SU-DHL-6 (cell line): Measurements from ENCODE around the gene MINDY3.

Source experiments
- H2AFZ ChIP-seq: fragments of 200-600 bp; sonication (generic); 2 replicates; pipeline ENCODE4 v1.6.1; 2014; ENCODE audit warnings: low read depth, mild to moderate bottlenecking, moderate library complexity, mixed read lengths, antibody characterized with exemption, low read length; ENCODE audit not compliant: severe bottlenecking
- H3F3A ChIP-seq: fragments of 200-600 bp; shearing (Covaris generic); 2 replicates; pipeline ENCODE4 v1.6.0; 2016; ENCODE audit warnings: antibody characterized with exemption, mild to moderate bottlenecking; ENCODE audit not compliant: insufficient read depth
- H3K27ac ChIP-seq: fragments of 200-600 bp; sonication (generic); 2 replicates; pipeline ENCODE4 v1.5.1; 2016; ENCODE audit warnings: low read depth, mild to moderate bottlenecking, low read length, moderate library complexity, mixed read lengths
- H3K27me3 ChIP-seq: fragments of 200-600 bp; sonication (generic), shearing (Covaris generic); 2 replicates; pipeline ENCODE4 v1.6.0; 2014; ENCODE audit warnings: mild to moderate bottlenecking, low read length
- H3K36me3 ChIP-seq: fragments of 200-600 bp; sonication (generic); 2 replicates; pipeline ENCODE4 v1.6.1; 2014; ENCODE audit warnings: mild to moderate bottlenecking, low read length, mixed read lengths
- H3K4me2 ChIP-seq: fragments of 300-600, 200-600 bp; shearing (Covaris generic), sonication (generic); 2 replicates; pipeline ENCODE4 v1.6.0; 2014; ENCODE audit warnings: low read length, low read depth, mild to moderate bottlenecking; ENCODE audit not compliant: poor library complexity, severe bottlenecking
- H3K4me3 ChIP-seq: fragments of 200-600 bp; sonication (generic); 2 replicates; pipeline ENCODE4 v1.5.1; 2014; ENCODE audit warnings: antibody characterized with exemption, low read length, mild to moderate bottlenecking, mixed read lengths; ENCODE audit not compliant: insufficient read depth, poor library complexity, severe bottlenecking
- H3K79me2 ChIP-seq: fragments of 200-600 bp; sonication (generic); 2 replicates; pipeline ENCODE4 v1.6.1; 2014; ENCODE audit warnings: mild to moderate bottlenecking, low read length, moderate library complexity; ENCODE audit not compliant: insufficient read depth
- H3K9ac ChIP-seq: fragments of 200-600 bp; sonication (generic); 2 replicates; pipeline ENCODE4 v1.7.0; 2014; ENCODE audit warnings: mild to moderate bottlenecking, low read length
- H3K9me2 ChIP-seq: fragments of 200-600 bp; sonication (generic); replicated peaks from 2 replicates; pipeline ENCODE4 v1.6.1; 2014; ENCODE audit warnings: low read length; ENCODE audit not compliant: insufficient read depth
- H3K9me3 ChIP-seq: fragments of 200-600 bp; sonication (generic); 2 replicates; pipeline ENCODE4 v1.6.1; 2014; ENCODE audit warnings: low read length, mixed read lengths; ENCODE audit not compliant: insufficient read depth
- H4K20me1 ChIP-seq: fragments of 200-600 bp; sonication (generic); 2 replicates; pipeline ENCODE4 v1.6.1; 2014; ENCODE audit warnings: low read depth, mild to moderate bottlenecking, antibody characterized with exemption, low read length, moderate library complexity, mixed read lengths
- EZH2phosphoT487 ChIP-seq: fragments of 200-600 bp; sonication (generic), shearing (Covaris generic); conservative IDR thresholded peaks from 2 replicates; pipeline ENCODE4 v1.6.1; 2018; ENCODE audit warnings: mild to moderate bottlenecking, antibody characterized with exemption, low read length, moderate library complexity, mixed read lengths
- TF ChIP-seq, protein P1 (sequence below): fragments of 200-600 bp; sonication (generic); IDR thresholded peaks from one replicate; pipeline ENCODE4 v1.5.1; 2017; ENCODE audit warnings: antibody characterized with exemption, mild to moderate bottlenecking, low read length, moderate library complexity; ENCODE audit not compliant: insufficient read depth, poor library complexity, severe bottlenecking

Gene MINDY3

DNA sequence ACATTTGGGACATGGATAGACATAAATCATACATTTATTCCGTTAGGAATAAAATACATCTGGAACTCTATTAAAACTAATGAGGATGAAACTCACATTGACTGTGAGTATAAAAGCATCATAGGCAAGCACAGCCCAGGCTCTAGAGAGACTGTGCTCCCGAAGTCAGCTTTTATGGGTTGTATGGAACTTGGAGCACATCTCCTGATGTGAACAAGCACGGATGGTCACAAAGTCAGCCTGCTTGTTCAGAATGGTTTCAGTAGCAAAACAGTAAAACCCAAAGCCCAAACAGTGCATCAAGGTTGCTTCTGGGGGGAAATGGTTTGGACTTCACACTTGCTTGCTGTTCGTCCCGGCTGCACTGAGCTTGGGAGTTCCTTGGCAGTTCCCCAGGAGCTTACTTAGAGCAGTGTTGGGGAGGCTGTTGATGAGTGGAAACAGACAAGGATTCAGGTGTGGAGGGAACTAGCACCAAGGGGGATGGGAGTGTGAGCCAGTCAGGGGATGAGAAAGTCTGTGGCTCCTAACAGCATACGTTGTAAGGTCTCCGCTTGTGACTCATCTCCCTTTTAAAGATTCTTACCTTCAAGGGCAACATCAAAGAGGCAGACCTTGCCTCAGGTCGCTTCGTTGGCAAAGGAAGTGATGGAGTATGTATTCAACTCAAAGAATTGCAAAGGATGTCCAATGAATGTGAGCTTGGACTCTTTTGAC is 120.9 kb downstream of the MINDY3 start:
- no peak for TF ChIP-seq EZH2phosphoT487
- TF ChIP-seq, protein P1, sequence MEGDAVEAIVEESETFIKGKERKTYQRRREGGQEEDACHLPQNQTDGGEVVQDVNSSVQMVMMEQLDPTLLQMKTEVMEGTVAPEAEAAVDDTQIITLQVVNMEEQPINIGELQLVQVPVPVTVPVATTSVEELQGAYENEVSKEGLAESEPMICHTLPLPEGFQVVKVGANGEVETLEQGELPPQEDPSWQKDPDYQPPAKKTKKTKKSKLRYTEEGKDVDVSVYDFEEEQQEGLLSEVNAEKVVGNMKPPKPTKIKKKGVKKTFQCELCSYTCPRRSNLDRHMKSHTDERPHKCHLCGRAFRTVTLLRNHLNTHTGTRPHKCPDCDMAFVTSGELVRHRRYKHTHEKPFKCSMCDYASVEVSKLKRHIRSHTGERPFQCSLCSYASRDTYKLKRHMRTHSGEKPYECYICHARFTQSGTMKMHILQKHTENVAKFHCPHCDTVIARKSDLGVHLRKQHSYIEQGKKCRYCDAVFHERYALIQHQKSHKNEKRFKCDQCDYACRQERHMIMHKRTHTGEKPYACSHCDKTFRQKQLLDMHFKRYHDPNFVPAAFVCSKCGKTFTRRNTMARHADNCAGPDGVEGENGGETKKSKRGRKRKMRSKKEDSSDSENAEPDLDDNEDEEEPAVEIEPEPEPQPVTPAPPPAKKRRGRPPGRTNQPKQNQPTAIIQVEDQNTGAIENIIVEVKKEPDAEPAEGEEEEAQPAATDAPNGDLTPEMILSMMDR: no peak
- no peak overlapping the region for H3K9ac ChIP-seq
- no peaks in the 10 kb centered on the region for H3K27me3 ChIP-seq
- H3K9me2 ChIP-seq: no peaks in the 10 kb centered on the region
- H3K9me3 ChIP-seq: no peaks in the 10 kb centered on the region
- H4K20me1 ChIP-seq: no peaks in the 10 kb centered on the region
- no peaks in the 10 kb centered on the region for H3K36me3 ChIP-seq
- H3K79me2 ChIP-seq: no peaks in the 10 kb centered on the region
- no peak overlapping the region for H3K27ac ChIP-seq
- no peak overlapping the region for H3K4me3 ChIP-seq
- no peak overlapping the region for H3K4me2 ChIP-seq
- H2AFZ ChIP-seq: no peak overlapping the region
- no peaks in the 10 kb centered on the region for H3F3A ChIP-seq

DNA sequence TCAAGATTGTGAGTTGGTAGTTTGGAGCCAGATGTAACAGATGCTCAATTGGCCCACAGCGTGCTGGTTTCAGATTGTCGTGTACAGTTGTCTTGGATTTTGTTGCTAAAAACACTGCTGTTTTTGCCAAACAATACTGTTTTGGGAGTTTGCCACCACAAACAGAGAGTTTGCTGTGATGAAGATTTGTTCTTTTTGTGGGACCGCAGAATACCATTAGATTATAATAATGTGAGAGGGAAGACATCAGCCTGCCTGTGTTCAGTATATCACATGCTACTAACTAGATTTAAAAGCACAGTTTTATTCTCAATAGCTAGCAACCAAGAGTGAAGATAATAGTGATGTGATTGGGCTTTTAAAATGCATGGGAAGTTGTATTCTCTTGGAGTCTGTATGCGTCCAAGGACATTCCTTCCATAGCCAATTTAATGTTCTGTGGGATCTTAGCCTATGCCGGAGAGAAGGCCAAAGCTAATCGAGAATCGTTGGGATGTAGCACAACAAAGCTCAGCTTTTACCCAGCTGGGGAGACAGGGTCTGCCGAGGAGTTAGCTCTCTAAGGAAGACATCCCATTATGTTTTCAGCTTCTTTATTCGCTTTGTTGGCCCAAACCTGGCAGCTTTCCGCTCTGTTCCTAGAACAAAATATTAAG is 121.9 kb downstream of the MINDY3 start:
- no peaks in the 10 kb centered on the region for H3K27me3 ChIP-seq
- no peak overlapping the region for H2AFZ ChIP-seq
- H3K9ac ChIP-seq: no peak overlapping the region
- H3K79me2 ChIP-seq: no peaks in the 10 kb centered on the region
- H3K27ac ChIP-seq: no peak overlapping the region
- H4K20me1 ChIP-seq: no peaks in the 10 kb centered on the region
- TF ChIP-seq, protein P1: no peak
- TF ChIP-seq EZH2phosphoT487: no peak
- no peaks in the 10 kb centered on the region for H3F3A ChIP-seq
- H3K4me3 ChIP-seq: no peak overlapping the region
- H3K9me2 ChIP-seq: no peaks in the 10 kb centered on the region
- H3K9me3 ChIP-seq: no peaks in the 10 kb centered on the region
- H3K4me2 ChIP-seq: no peak overlapping the region
- H3K36me3 ChIP-seq: no peaks in the 10 kb centered on the region

DNA sequence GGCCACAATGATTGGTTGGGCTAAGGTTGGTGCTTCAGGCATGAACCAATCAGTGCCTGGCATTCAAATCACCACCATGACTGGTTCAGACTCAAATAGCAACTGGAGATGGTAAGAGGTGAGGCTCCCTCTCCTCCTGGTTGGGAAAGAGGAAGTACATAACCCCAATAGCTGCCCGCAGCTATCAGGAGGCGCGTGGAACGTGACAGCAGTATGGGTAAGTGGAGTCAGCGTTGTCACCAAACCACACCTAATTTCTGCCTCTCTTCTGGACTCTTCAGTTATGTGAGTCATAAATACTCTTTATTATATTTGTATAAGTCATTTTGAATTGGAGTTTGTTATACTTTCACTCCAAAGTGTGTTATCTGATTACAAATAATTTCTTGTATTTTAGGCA is 122.7 kb downstream of the MINDY3 start:
- H3K79me2 ChIP-seq: no peaks in the 10 kb centered on the region
- no peaks in the 10 kb centered on the region for H4K20me1 ChIP-seq
- H3K27me3 ChIP-seq: no peaks in the 10 kb centered on the region
- no peak overlapping the region for H3K4me3 ChIP-seq
- H2AFZ ChIP-seq: no peak overlapping the region
- H3K9me3 ChIP-seq: no peaks in the 10 kb centered on the region
- H3K36me3 ChIP-seq: no peaks in the 10 kb centered on the region
- TF ChIP-seq EZH2phosphoT487: no peak
- TF ChIP-seq, protein P1: no peak
- no peak overlapping the region for H3K9ac ChIP-seq
- no peaks in the 10 kb centered on the region for H3K9me2 ChIP-seq
- no peak overlapping the region for H3K4me2 ChIP-seq
- no peaks in the 10 kb centered on the region for H3F3A ChIP-seq
- no peak overlapping the region for H3K27ac ChIP-seq
